ENCODE results near the gene UXS1.
A peak's percentile ranks its signal among the peaks of the same experiment; 100 is the strongest.

Gene UXS1

DNA sequence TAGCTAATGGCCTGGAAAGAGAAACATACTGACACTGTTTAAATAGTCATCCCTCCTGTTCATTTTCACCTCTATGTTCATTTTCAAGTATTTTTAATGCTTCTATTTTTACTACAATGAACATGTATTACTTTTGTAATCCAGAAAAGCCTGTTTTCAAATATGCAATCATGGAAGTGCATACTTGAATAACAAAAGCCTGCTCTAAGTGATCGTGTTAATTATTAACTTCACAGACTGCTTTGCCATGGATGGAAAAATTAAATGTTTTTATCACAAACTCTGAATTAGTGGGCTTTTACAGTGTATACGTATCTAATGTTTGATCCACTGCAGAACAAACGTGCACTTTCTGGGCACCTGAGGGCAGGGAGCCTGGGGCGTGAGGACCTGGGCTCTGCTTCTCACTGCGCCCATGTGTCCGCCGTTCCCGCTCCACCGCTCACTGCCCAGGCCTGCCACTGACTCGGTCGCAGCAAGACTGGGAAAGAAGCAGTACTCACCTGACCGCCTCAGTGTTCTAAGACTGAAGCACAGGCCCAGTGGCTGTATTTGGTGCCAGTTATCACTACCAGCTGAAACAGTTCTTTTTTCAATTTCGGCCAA is 80.6 kb downstream of the UXS1 start:
- no peak for DNase-seq (ENCODE audit: low read depth in 2 of 2)

DNA sequence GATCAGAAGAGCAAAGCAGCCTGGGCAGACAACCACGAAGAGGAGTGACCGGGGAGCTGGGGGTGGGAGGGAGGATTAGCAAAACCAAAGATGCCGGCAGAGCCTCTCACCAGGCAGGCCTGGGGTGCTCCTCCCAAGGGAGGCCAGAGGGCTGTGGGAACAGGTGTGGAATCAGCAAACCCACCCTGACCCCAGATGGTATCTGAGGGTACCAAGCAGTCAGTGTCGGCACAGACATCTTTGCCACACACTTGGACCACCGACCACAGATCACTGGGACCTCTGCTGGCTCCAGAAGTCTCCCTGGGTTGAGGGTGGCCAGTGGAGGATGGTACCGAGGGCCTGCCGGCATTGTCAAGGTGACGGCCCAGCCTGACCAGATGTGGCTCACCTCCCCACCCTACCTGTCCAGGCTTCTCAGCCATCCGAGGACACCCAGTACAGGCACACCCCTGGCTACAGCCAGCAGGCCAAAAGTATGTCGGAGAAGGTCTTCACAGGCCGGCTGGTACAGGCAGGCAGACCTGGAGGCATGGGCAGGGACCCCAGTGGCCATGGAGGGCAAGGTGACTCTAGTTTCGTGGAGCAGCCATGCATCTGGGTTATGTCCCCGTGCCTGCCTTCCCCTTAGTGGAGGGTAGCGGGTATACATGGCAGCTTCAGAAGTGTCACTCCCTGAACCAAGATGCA is 82.1 kb downstream of the UXS1 start:
- DNase-seq (ENCODE audit: low read depth in 2 of 2): no peak

DNA sequence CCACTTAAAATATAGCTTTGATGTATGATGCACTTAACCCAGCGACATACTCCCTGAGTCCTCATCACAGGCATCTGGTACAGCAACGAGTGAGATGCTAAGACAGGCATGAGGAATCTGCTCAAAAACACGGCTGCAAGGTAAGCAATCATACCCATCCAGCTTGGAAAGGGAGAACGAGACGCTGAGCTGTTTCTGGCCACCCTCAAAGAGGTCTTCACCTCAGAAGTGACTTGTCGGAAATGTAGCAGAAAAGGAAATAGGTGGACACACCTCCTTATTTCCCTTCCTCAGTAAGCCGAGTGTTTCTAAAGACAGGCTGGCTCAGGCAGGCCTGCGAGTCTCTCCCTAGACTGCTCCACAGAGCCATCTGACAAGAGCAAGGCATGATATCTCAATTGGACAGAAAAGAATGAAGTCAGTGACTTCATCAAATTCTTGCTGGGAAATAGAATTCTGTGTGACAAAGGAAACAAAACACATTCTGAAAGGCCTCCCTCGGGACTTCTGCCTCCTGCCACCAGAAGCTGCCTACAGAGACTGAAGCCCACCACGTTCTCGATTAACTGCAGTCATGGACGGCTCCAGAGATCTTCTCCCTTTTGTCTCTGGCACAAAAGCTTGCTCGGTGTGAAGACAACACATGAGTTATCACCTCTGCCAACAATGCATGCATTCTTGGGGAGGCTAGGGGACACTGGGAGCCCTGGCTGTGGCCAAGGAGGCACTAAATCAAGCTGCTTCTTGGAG is 84.3 kb downstream of the UXS1 start:
- no peak for DNase-seq (ENCODE audit: low read depth in 2 of 2)

DNA sequence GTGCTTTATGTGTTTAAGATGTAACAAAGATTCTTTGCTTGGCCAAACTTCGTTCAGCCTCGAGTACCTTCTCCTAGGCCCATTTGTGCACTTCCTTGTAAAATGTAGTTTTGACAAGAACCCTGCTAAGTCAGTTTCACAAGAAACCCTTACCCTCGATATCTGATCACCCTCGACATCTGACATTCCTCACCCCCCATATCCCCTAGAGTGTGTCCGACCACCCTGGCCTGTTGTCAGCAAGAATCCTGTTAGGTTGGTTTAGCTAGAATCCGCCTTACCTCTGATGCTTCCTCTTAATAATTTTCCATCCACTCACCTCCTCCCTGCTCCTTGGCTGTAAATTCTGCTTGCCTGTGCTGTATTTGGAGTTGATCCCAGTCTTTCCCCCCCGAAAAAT is 85.3 kb downstream of the UXS1 start:
- no peak for DNase-seq (ENCODE audit: low read depth in 2 of 2)

DNA sequence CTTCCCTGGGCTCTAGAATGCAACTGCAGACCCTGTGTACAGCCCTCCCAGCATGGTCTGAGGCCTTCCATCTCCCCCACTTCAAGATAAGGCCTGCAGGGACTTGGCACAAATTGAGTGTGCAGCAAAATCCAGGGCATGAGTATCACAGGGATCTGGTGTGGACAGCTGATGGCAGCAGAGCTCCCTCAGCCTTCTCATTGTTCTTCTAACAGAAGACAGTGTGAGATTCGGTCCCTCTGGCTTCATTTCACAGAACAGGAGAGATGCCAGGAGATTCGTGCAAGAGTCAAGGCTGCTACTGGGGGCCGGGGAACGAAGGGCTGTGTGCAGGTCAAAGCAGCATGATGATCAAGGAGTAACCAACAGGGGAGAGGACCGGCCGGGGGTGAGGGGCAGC is 85.8 kb downstream of the UXS1 start:
- DNase-seq (ENCODE audit: low read depth in 2 of 2): no peak

DNA sequence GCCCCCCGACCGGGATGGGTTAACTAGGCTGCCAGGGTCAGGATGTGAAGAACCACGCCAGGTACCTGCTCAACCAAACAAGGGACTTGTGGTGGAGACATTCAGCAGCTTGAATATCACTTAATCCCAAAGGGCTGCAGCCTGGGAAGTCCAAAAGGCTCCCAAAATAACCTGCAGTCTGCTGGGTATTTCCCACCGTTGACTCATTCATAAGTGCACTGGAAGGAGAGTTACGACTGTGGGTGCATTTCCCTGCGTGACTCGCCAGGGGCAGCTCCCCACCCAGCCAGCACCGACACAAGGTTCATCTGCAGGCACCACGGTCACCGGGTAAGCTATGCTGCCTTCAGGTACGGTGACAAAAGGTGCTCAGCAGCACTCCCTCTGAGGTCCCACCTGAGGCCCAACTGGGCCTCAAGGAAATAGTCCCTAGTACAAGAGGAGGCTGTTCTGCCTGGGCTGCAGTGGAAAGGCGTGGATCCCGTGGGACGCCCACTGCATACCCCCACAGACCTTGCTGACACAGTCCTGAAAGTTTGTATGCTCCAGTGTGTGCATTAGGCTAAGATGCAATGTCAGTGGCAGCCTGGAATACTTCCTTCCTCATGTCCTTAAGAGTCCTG is 86.5 kb downstream of the UXS1 start:
- no peak for DNase-seq (ENCODE audit: low read depth in 2 of 2)

DNA sequence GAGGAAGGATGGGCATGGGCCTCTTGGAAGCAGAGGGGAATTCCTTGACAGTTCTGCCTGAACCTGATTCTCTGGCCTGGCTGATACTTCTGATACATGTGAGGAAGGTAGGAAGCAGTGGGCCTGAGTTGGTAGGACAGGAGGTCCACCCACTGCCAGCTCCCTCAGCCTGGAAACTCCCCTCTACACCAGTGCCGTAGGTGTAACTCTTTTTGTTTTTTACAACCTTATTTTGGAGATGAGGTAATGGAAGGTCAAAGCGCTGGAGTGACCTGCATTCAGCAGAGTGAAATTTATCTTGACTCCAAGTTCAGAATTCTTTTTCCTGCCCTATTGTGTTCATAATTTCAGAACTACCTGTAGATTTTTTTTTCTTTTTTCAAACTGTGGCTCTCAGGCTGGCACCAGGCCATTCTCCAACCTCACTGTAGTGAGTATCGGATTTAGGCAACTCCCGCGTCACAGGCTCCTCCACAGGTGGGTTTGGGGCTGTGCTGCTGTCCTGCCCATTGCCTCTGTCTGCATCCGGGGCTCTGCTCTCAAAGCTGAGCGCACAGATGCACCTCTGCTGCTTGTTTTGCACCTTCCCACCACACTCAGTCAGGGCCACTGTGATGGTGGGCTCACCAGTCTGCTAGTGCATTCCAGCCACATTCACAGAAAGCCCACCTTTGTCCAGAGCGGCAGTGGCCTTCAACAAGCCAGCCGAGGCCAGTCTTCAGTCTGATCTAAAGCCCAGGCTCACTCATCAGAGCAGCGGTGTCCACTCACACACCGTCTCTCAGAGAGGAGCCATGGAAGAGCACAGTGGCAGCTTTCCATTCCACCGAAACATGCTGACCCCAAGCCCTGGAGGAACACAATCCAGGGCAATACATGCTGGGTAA is 87.2 kb downstream of the UXS1 start:
- no peak for DNase-seq (ENCODE audit: low read depth in 2 of 2)

DNA sequence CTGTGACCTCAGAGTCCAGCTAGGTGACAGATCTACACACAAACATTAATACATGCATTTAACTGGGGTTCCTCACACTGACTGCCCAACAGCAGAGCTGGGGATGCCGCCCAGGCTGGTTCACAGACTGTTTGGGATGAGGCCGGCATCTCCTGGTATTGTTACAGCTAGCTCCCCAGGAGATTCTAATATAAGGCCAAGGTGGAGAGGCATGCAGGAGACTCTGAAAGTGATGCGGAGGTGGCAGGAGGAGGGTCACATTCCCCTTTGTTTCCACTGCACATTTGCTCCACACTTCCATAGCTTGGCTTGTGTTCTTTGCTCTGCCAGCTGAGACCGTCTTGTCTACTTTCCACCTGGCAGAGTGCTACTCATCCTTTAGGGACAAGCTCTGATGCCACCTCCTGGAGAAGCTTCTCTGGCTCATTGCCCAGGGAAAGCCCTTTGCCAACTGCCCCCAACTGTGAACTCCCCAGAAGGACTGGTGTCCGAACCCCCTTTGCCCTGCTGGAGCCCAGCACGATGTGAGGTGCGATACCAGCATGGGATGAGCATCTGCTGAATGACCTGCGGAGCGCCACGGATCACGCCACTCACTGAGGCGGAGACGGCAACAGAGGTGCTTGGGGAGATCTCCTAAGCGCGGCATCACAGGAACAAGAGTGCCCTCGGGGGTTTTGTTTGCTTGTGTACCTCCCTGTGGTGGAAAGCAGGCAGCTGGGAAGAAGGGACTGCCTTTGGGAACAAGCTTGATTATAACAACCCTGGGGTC is 88.8 kb downstream of the UXS1 start:
- no peak for DNase-seq (ENCODE audit: low read depth in 2 of 2)

DNA sequence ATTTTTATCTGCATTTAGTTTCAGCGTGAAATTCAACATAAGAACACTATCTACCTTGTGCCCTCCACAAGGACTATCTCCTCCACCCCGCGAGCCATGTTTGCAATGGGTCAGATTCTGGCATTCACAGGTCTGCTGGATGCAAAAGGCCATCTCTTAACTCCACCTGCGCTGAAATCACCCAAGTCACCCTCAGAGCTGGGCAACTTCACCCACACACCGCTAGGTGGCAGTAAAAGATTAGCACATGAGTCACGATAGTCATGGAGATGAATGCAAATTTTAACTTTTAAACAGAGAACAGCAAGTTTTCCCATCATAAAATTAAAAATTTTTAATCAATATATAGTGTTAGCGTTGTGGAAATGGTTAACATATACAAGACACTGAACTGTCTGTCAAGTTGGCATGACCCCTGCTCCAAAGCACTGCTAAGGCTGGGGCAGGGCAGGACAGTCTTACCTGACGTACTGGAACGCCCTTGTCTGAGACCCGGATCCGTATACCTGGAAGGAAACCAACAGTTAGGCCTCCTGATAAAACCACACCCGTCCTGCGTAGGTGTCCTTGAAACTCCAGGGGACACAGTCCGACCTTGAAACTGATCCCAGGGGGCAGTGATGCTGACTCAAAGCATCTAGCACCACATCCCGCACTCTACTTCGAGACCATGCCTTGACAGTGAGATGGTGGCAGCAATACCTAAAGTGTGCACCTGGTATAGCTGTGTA is 89.6 kb downstream of the UXS1 start:
- peak in 1 of 2 experiments; percentile 9 for DNase-seq (ENCODE audit: low read depth in 2 of 2)

DNA sequence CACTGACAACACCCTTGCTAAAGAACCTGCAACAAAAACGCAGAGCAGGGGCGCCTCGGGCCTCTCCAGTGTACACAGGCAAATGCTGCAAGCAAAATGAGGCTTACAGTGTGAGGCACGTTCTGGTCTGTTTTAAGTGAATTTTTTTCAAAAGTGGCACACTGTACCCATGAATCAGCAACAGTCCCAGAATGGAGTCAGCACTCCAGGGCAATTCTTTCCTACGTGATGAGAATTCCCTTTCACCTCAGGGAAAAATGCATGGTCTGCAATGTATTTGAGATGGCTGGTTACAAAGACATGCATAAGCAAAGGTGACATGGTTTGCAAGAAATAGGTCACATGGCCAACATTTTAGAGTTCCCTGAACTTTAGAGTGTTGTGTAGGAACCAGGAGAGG is 94.4 kb downstream of the UXS1 start:
- no peak for DNase-seq (ENCODE audit: low read depth in 2 of 2)

DNA sequence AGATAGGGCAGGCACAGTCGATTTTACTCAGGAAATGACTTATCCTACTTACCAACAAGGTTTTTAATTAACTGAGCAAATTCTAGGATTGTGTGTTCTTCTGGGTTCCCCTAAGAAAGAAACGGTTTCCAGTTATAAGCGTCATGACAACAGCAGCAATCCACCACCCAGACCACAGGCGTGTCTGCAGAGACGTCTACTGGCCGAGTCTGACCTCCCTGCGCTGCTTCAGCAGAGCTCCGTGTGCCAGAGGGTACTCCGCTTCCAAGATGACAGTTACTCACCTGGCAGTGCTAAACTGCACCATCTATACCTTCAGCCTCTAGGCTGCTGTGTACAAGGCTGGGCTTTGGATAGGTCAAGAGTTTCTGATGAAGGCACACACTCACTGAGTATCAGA is 95.4 kb downstream of the UXS1 start:
- DNase-seq (ENCODE audit: low read depth in 2 of 2): no peak

DNA sequence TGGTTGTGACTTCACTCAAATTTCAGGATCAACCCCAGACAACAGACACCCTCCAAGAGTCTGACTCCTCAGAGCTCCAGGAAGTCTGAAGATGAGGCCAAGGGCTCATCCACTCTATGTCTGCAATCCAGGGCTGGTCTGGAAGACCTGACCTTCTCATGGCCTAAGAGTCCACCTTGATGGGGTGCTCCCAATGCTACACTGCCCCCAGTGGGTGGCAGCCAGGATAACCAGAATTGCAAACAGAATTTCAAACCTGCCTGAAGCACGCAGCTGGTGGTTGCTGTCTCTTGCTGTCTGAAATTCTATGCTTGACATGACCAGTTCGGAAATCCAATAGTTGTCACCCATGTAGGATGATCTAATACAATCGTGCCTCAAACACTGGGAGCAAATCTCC is 96.0 kb downstream of the UXS1 start:
- DNase-seq (ENCODE audit: low read depth in 2 of 2): no peak

DNA sequence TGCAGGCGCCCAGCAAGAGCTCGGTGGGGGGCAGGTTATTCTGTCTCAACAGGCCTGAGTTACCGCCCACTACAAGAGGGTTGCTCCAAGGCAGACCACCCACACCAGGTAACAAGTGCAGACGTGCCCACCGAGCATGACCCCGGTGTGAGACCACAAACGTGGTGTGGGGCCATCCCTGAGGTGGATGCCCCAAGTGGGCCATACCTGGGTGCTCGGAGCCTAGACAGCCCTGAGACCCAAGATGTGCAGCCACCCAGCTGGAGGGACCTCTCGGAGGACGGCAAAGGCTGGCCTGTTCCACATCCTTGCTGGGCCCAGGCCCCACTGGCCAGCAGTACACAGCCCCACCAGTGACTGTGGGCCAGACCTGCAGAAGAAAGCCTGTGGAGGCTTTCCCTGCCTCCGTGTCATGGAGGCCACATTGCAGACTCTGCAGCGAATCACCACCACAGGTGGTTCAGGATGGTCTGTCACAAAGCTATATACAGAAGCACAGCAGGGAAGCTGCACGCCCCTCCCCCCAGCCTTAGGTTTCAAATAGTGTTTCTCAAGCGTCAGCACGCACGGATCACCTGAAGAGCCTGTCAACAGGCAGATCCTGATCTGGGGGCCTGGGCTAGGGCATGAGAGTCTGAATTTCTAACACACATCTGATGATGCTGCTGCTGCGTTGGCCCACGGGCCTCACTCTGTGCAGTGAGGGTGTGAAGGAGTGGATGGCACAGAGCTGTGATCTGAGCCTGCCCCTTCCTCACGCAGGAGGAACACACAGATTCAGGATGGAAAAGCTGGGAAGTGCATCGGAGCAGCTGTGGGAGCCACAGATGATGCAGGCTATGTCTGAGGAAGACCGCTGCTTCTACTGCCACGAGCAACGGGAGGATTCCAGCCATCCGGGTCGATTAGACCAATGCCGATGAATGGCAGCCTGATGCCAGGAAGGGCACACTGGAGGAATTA is 96.8 kb downstream of the UXS1 start:
- no peak for DNase-seq (ENCODE audit: low read depth in 2 of 2)

DNA sequence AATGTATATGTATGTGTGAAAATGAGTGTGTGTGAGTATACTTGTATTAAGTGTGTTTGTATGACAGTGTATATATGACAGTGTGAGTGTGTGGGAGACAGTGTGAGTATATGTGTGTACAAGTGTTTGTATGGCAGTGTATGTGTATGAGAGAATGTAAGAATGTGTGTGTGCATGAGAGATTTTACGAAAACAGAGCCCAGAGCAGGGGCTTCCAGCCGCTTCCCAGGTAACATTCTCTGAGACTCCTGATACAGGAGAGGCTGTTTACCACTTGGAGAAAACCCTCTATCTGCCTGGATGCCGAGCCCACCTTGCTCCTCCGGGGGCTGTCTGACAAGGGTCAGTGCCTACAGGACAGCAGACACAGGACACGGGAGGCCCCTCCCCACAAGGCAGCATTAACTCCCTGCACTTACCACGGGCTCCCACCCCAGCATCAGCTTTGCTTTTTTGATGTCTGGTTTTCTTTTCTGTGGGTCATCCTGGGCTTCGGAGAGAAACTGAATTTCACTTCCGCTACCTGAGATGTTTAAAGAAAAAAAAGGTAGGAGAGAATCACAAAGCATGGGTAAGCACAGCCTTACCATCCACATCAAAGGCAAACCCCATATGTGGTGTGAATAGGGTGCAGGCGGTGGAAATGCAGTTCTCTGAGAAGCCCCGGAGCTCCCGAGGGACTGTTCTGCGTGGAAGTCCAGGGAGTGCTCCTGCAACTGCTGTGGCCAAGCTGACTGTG is 97.6 kb downstream of the UXS1 start:
- no peak for DNase-seq (ENCODE audit: low read depth in 2 of 2)

DNA sequence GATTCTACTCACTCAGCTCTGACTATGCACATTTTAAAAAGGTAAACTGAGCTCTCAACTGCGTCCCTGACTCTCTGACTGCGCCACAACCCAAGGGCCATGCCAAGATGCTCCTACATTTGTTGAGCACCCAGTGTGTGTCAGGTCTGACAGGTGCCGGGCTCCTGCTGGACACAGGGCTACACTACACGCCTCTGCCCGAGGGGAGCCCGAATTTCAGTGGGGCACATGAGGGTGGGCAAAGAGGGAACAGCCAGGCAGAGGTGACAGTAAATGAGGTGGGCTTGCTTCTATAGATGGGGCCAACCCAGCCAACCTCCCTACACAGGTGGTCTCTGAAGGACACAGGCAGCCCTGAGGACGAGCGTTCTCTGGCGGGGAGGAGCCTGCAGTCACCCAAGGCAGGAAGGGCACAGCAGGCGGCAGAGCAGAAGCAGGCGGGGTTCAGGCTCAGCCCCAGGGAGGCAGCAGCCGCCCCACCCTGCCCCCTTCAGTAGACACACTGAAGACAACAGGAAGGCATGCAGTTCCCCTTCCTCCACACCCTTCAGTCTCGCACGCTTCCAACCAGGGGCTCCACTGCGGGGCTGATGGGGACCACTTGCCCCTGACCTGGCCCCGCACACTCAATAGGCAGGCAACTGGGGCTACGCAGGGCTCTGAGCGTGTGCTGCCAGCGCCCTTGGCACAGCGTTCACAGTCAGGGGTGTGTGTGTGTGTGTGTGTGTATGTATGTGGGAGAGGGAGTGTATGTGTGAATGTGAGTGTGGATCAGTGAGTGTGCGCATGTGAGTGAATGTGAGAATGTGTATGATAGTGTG is 98.4 kb downstream of the UXS1 start:
- DNase-seq (ENCODE audit: low read depth in 2 of 2): no peak

DNA sequence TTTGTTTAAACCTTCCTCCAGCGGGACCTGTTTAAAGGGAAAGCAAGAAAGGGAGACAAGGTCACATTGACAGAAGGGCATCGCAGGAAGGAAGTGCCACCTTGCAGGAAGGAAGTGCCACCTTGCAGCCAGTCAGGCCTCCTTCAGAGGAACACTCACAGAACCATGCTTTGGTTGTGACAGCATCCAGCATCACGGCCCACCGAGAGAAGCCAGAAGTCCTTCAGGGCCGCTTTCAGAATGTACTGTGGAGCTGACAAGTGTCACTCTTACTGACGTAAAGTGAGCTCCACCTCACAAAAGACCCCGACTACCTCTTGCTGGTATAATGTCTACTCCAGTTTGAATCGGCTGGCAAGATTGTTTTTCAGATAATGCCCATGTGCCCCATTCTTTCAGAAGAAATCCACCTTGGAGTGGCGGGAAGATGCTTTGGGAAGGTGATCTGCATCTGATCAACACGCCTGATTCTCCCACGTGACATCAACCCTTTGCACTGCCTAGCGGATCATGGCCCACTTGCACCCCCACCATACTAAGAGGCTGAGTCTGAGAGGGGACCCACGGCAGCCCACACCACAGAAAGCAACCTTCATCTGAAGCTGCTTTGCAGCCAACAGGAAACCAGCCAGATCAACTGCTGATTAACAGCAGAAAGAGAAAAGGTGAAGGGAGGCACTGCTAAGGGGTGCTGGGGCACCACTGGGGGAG is 99.8 kb downstream of the UXS1 start:
- DNase-seq (ENCODE audit: low read depth in 2 of 2): no peak
